ENCODE results near the gene TACC2.

The TACC2 gene

GRCh38 chr10:122221958-122222357 is 233.0 kb downstream of the TACC2 start:
- no peak for DNase-seq (ENCODE audit: low read depth)

- DNase-seq (ENCODE audit: low read depth), result no peak
Measured at GRCh38 chr10:122222638-122223037, 233.7 kb downstream of the TACC2 start.

- DNase-seq (ENCODE audit: low read depth), result no peak
Measured at GRCh38 chr10:122224159-122224558, 235.2 kb downstream of the TACC2 start.

GRCh38 chr10:122225330-122225729 is 236.4 kb downstream of the TACC2 start:
- no peak for DNase-seq (ENCODE audit: low read depth)

- no peak for DNase-seq (ENCODE audit: low read depth)
Measured at GRCh38 chr10:122227754-122228153, 238.8 kb downstream of the TACC2 start.

GRCh38 chr10:122229666-122230065 is 240.7 kb downstream of the TACC2 start:
- DNase-seq (ENCODE audit: low read depth), result no peak

GRCh38 chr10:122230222-122230621 is 241.3 kb downstream of the TACC2 start:
- no peak for DNase-seq (ENCODE audit: low read depth)

- DNase-seq (ENCODE audit: low read depth), result peak; percentile 76
Measured at GRCh38 chr10:122232769-122233168, 243.8 kb downstream of the TACC2 start.

- no peak for DNase-seq (ENCODE audit: low read depth)
Measured at GRCh38 chr10:122233857-122234348, 244.9 kb downstream of the TACC2 start.

GRCh38 chr10:122234416-122234815 is 245.5 kb downstream of the TACC2 start:
- no peak for DNase-seq (ENCODE audit: low read depth)

- DNase-seq (ENCODE audit: low read depth), result no peak
Measured at GRCh38 chr10:122236690-122237306, 247.8 kb downstream of the TACC2 start.

- DNase-seq (ENCODE audit: low read depth), result no peak
Measured at GRCh38 chr10:122237331-122237990, 248.5 kb downstream of the TACC2 start.

- no peak for DNase-seq (ENCODE audit: low read depth)
Measured at GRCh38 chr10:122239578-122240257, 250.8 kb downstream of the TACC2 start.

- DNase-seq (ENCODE audit: low read depth), result no peak
Measured at GRCh38 chr10:122240401-122240800, 251.4 kb downstream of the TACC2 start.

GRCh38 chr10:122241836-122242235 is 252.9 kb downstream of the TACC2 start:
- no peak for DNase-seq (ENCODE audit: low read depth)

GRCh38 chr10:122243550-122243949 is 254.6 kb downstream of the TACC2 start:
- no peak for DNase-seq (ENCODE audit: low read depth)

- DNase-seq (ENCODE audit: low read depth), result no peak
Measured at GRCh38 chr10:122244001-122244975, 255.3 kb downstream of the TACC2 start.

- no peak for DNase-seq (ENCODE audit: low read depth)
Measured at GRCh38 chr10:122245136-122245535, 256.2 kb downstream of the TACC2 start.

GRCh38 chr10:122245897-122246296 is 256.9 kb downstream of the TACC2 start:
- DNase-seq (ENCODE audit: low read depth), result no peak

- DNase-seq (ENCODE audit: low read depth), result no peak
Measured at GRCh38 chr10:122246830-122247520, 258.0 kb downstream of the TACC2 start.

Data from non-pigmented ciliary epithelial cell (primary cell).